GM12872 (cell line): ENCODE results near the gene LRRN1.

ENCODE experiments used
- CTCF ChIP-seq: IDR thresholded peaks from 3 replicates; pipeline ENCODE4 v1.5.1; 2011; ENCODE audit warnings: low read depth, mild to moderate bottlenecking, low read length, moderate library complexity; ENCODE audit not compliant: insufficient read depth

The LRRN1 gene

GRCh38 chr3:3853544-3853943, 54.3 kb downstream of the LRRN1 start:
- no peak for TF ChIP-seq CTCF

- no peak for TF ChIP-seq CTCF
These were observed 55.8 kb downstream of the LRRN1 start for GRCh38 chr3:3855056-3855455.

- TF ChIP-seq CTCF: no peak
These were observed 61.0 kb downstream of the LRRN1 start for GRCh38 chr3:3860235-3860634.

GRCh38 chr3:3862534-3862933, 63.3 kb downstream of the LRRN1 start:
- no peak for TF ChIP-seq CTCF

- no peak for TF ChIP-seq CTCF
These were observed 76.3 kb downstream of the LRRN1 start for GRCh38 chr3:3875491-3875890.

GRCh38 chr3:3881050-3881449, 81.8 kb downstream of the LRRN1 start:
- TF ChIP-seq CTCF: no peak

GRCh38 chr3:3893590-3893989, 94.4 kb downstream of the LRRN1 start:
- no peak for TF ChIP-seq CTCF
